Neuronal stem cell (in vitro differentiated cells): ENCODE measurements around the gene KCNS1.

Experiments
- DNase-seq: peaks from one replicate; pipeline ENCODE4 v3.0.0-alpha.2; 2013; ENCODE audit warnings: low spot score
- H2AFZ ChIP-seq: one replicate; pipeline ENCODE4 v1.6.1; 2013; ENCODE audit warnings: mild to moderate bottlenecking, low read length, inconsistent platforms
- H2AK5ac ChIP-seq: 2 replicates; pipeline ENCODE4 v1.6.1; 2013; ENCODE audit warnings: low read depth, mild to moderate bottlenecking, inconsistent platforms, low read length, moderate library complexity, mixed read lengths
- H2BK120ac ChIP-seq: 2 replicates; pipeline ENCODE4 v1.6.1; 2013; ENCODE audit warnings: low read depth, mild to moderate bottlenecking, inconsistent platforms, low read length, moderate library complexity, mixed read lengths
- H2BK12ac ChIP-seq: one replicate; pipeline ENCODE4 v1.6.1; 2013; ENCODE audit warnings: low read length, inconsistent platforms
- H2BK15ac ChIP-seq: 2 replicates; pipeline ENCODE4 v1.6.1; 2013; ENCODE audit warnings: mild to moderate bottlenecking, low read length, inconsistent platforms, mixed read lengths
- H2BK5ac ChIP-seq: one replicate; pipeline ENCODE4 v1.6.1; 2013; ENCODE audit warnings: inconsistent platforms, mild to moderate bottlenecking, low read length, moderate library complexity
- H3K14ac ChIP-seq: one replicate; pipeline ENCODE4 v1.6.1; 2013; ENCODE audit warnings: low read length, inconsistent platforms
- H3K18ac ChIP-seq: 2 replicates; pipeline ENCODE4 v1.6.1; 2013; ENCODE audit warnings: low read length, inconsistent platforms
- H3K23ac ChIP-seq: 2 replicates; pipeline ENCODE4 v1.6.1; 2013; ENCODE audit warnings: low read depth, mild to moderate bottlenecking, mixed read lengths, low read length, inconsistent platforms; ENCODE audit not compliant: poor library complexity
- H3K27ac ChIP-seq: replicated peaks from 3 replicates; pipeline ENCODE4 v1.5.1; 2013; ENCODE audit warnings: low read length, inconsistent platforms
- H3K27me3 ChIP-seq, 3 experiments: 2 replicates each; pipeline ENCODE4 v1.6.1; 2013; ENCODE audit warnings: low read length in 3 of 3, mild to moderate bottlenecking in 2 of 3, inconsistent platforms in 1 of 3, low read depth in 1 of 3, mixed read lengths in 1 of 3, moderate library complexity in 1 of 3; ENCODE audit not compliant: control insufficient read depth in 3 of 3, insufficient read depth in 3 of 3
- H3K36me3 ChIP-seq, 2 donors: replicated peaks in 1 of 2; 2 replicates each; pipeline ENCODE4 v1.6.1; 2013; ENCODE audit warnings: low read length in 2 of 2; ENCODE audit not compliant: control insufficient read depth in 2 of 2, insufficient read depth in 2 of 2
- H3K4ac ChIP-seq: 2 replicates; pipeline ENCODE4 v1.6.1; 2013; ENCODE audit warnings: inconsistent platforms, mild to moderate bottlenecking, low read length, moderate library complexity
- H3K4me1 ChIP-seq, 2 donors: 1 replicate in 1 of 2; 2 replicates in 1 of 2; pipeline ENCODE4 v1.6.1; 2013; ENCODE audit warnings: low read length in 2 of 2, low read depth in 1 of 2; ENCODE audit not compliant: control insufficient read depth in 2 of 2, insufficient read depth in 1 of 2
- H3K4me2 ChIP-seq: one replicate; pipeline ENCODE4 v1.6.1; 2013; ENCODE audit warnings: mild to moderate bottlenecking, low read length, inconsistent platforms; ENCODE audit not compliant: insufficient read depth, poor library complexity, severe bottlenecking
- H3K4me3 ChIP-seq, 2 donors: 2 replicates each; pipeline ENCODE4 v1.5.1; 2013; ENCODE audit warnings: low read length in 2 of 2, mild to moderate bottlenecking in 2 of 2, inconsistent platforms in 1 of 2, moderate library complexity in 1 of 2
- H3K79me1 ChIP-seq: one replicate; pipeline ENCODE4 v1.6.1; 2013; ENCODE audit warnings: low read depth, mild to moderate bottlenecking, inconsistent platforms, low read length, moderate library complexity
- H3K9ac ChIP-seq: one replicate; pipeline ENCODE4 v1.6.1; 2013; ENCODE audit warnings: mild to moderate bottlenecking, low read depth, low read length, inconsistent platforms; ENCODE audit not compliant: poor library complexity
- H3K9me3 ChIP-seq, 2 donors: replicated peaks in 1 of 2; 2 replicates each; pipeline versions ENCODE3 to v1.6.1; 2013; ENCODE audit warnings: low read length in 2 of 2, mild to moderate bottlenecking in 2 of 2, inconsistent platforms in 1 of 2, low read depth in 1 of 2, mixed read lengths in 1 of 2, moderate library complexity in 1 of 2; ENCODE audit not compliant: control insufficient read depth in 2 of 2, insufficient read depth in 1 of 2
- H4K8ac ChIP-seq: one replicate; pipeline ENCODE4 v1.6.1; 2013; ENCODE audit warnings: low read depth, mild to moderate bottlenecking, inconsistent platforms, low read length, moderate library complexity
- H4K91ac ChIP-seq: one replicate; pipeline ENCODE4 v1.6.1; 2013; ENCODE audit warnings: low read length, low read depth, mild to moderate bottlenecking, inconsistent platforms; ENCODE audit not compliant: poor library complexity
- WGBS, 2 donors: extraction: QIAGEN DNeasy Blood & Tissue Kit; methylation state at CpG; one replicate each; pipeline ENCODE4 v1.1.7; 2013; ENCODE audit warnings: missing lambda C conversion rate in 2 of 2, mixed read lengths in 1 of 2; ENCODE audit not compliant: insufficient read length in 2 of 2, insufficient replicate concordance in 1 of 2; ENCODE audit errors: extremely low coverage in 2 of 2; 5-methylcytosine and 5-hydroxymethylcytosine counted together

Gene KCNS1

DNA sequence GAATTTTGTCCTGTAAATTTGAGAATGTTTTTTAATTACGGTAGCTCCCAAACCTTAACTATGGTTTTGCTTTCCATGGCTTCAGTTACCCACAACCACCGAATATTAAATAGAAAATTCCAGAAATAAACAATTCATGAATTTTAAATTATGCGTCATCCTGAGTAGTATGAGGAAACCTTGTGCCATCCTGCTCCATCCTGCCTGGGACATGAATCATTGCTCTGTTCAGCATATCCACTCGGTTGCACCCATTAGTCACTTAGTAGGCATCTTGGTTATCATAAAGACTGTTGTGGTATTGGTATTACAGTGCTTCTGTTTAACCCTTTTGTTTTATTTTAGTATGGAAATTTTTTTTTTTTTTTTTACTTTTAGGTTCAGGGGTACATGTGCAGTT is 39.7 kb downstream of the KCNS1 start:
- Histone ChIP-seq H3K27me3 (no peaks in the 10 kb centered on the region), H3K23ac (no peak overlapping the region), H3K18ac (no peak overlapping the region), H2AK5ac (no peak overlapping the region), H4K91ac (no peak overlapping the region), H4K8ac (no peak overlapping the region), H2BK15ac (no peak overlapping the region), H3K14ac (no peak overlapping the region), H2BK120ac (no peak overlapping the region), H3K4me1 (no peaks in the 10 kb centered on the region), H3K36me3 (peaks cover 3 to 17% of the 10 kb centered on the region in 2 donors), H3K9me3 (no peaks in the 10 kb centered on the region), H3K4me2 (no peak overlapping the region), H3K79me1 (no peaks in the 10 kb centered on the region), H3K4ac (no peak overlapping the region), H2BK12ac (no peak overlapping the region), H3K9ac (no peak overlapping the region), H2AFZ (no peak overlapping the region), H2BK5ac (no peak overlapping the region), H3K27ac (no peak overlapping the region), H3K4me3 (no peak overlapping the region)
- DNase-seq = no peak
- WGBS, 2 donors = no CpG with 5 or more reads among the region's 4 CpGs

DNA sequence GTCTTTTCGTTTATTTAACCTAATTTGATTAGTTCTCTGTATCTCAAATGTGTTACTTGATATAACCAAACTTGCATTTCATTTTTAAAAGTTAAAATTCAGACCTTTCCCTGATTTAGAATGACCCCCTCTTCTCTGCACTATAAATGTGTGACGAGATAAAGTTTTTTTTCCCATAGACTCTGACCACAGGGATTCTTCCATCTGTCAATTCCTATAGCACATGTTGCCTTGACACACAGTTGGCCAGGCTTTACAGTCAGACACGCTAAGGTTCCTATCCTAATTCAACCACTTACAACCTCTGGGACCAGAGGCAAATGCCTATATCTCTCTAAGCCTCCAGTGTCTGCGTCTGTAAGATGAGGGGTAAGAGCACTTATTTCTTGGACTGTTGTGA is 40.6 kb downstream of the KCNS1 start:
- no peak for DNase-seq
- H3K4me2 ChIP-seq = no peak overlapping the region
- no peak overlapping the region for H3K4me3 ChIP-seq
- H2BK120ac ChIP-seq = no peak overlapping the region
- peaks cover 3 to 20% of the 10 kb centered on the region in 2 donors for H3K36me3 ChIP-seq
- no peaks in the 10 kb centered on the region for H3K79me1 ChIP-seq
- no peak overlapping the region for H3K14ac ChIP-seq
- H2AK5ac ChIP-seq = no peak overlapping the region
- H2BK15ac ChIP-seq = no peak overlapping the region
- no peaks in the 10 kb centered on the region for H3K27me3 ChIP-seq
- no peak overlapping the region for H4K8ac ChIP-seq
- H2AFZ ChIP-seq = no peak overlapping the region
- H4K91ac ChIP-seq = no peak overlapping the region
- no peak overlapping the region for H3K27ac ChIP-seq
- no peak overlapping the region for H3K18ac ChIP-seq
- no peaks in the 10 kb centered on the region for H3K4me1 ChIP-seq
- no peak overlapping the region for H3K23ac ChIP-seq
- no peak overlapping the region for H2BK5ac ChIP-seq
- no peaks in the 10 kb centered on the region for H3K9me3 ChIP-seq
- no peak overlapping the region for H3K9ac ChIP-seq
- WGBS, 2 donors = no CpG with 5 or more reads among the region's 4 CpGs
- no peak overlapping the region for H3K4ac ChIP-seq
- H2BK12ac ChIP-seq = no peak overlapping the region

DNA sequence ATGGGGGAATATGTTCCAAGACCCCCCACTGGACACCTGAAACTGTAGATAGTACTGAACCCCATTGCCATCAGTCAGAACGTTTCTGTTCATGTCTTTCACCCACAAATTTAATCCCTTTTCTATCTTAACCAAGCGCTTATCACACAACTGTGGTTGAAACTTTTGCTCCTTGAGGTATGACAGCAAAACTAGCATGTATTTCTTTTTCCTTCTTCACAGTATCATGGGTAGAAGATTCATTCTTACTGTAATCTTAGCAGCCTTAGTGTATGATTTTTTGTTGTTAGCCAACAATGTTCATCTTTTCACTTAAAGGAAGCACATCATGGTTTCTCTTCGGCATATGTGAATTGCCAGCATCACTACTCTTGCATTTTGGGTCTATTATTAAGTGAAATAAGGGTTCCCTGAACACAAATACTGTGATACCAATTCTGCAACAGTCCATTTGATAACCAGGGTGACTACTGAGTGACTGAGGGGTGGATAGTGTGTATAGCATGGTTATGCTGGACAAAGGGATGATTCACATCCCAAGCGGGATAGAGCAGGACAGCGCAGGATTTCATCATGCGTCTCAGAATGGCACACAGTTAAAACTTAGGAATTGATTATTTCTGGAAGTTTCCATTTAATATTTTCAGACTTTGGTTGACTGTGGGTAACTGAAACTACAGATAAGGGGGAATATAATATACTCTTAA is 41.8 kb downstream of the KCNS1 start:
- Histone ChIP-seq H3K79me1 (no peaks in the 10 kb centered on the region), H4K8ac (no peak overlapping the region), H2BK12ac (no peak overlapping the region), H3K9me3 (no peaks in the 10 kb centered on the region), H3K18ac (no peak overlapping the region), H3K36me3 (peaks cover 3 to 26% of the 10 kb centered on the region in 2 donors), H3K23ac (no peak overlapping the region), H3K9ac (no peak overlapping the region), H4K91ac (no peak overlapping the region), H3K4me1 (no peaks in the 10 kb centered on the region), H3K14ac (no peak overlapping the region), H2BK5ac (no peak overlapping the region), H2AK5ac (no peak overlapping the region), H2BK120ac (no peak overlapping the region), H3K4ac (no peak overlapping the region), H2AFZ (no peak overlapping the region), H3K4me2 (no peak overlapping the region), H2BK15ac (no peak overlapping the region), H3K27me3 (no peaks in the 10 kb centered on the region), H3K4me3 (no peak overlapping the region), H3K27ac (no peak overlapping the region)
- no CpG with 5 or more reads among the region's 6 CpGs for WGBS, 2 donors
- DNase-seq = no peak

DNA sequence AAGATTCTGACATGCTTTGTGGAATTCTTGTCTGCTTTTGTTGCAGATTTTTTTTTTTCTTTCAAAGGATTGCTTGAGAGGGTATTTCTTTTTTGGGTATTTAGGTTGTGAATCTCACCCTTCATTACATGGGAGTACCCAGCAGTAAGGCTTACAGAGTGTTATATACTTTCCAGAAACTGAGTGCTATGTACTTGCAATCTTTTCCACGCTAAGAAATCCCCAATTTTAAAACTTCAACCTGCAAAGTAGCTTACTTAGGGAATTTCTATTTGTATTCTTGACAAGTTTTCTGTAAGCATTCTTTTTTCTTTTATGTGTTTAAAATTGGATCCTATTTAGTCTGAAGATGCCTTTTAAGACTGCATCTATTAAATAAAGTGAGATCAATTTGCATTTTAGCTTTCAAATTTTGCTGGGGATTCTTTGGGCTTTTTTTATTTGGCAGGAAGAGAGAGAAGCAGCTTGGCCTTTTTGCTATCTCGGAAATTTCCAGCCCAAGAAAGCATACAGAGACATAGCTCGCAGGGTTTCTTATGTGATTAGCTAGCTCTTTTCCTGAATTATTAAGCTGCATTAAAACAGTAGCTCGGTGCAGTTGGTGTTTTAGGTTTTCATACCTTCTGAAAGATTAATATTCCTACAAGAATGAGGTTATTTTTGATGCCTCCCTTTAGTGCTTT is 42.6 kb downstream of the KCNS1 start:
- H3K79me1 ChIP-seq = no peaks in the 10 kb centered on the region

More for the DNA sequence above, 42.6 kb downstream of the KCNS1 start:
- no peak overlapping the region for H3K23ac ChIP-seq
- no peak overlapping the region for H2BK15ac ChIP-seq
- peaks cover 0 to 4% of the 10 kb centered on the region in 2 donors for H3K4me1 ChIP-seq
- peaks cover 3 to 26% of the 10 kb centered on the region in 2 donors for H3K36me3 ChIP-seq
- H3K4me2 ChIP-seq = no peak overlapping the region
- no peak overlapping the region for H4K91ac ChIP-seq
- H2BK12ac ChIP-seq = no peak overlapping the region
- H3K9ac ChIP-seq = no peak overlapping the region
- no peak overlapping the region for H3K14ac ChIP-seq
- no peak overlapping the region for H3K18ac ChIP-seq
- WGBS, 2 donors = no CpG with 5 or more reads among the region's 4 CpGs
- no peak overlapping the region for H2BK5ac ChIP-seq
- no peak overlapping the region for H4K8ac ChIP-seq
- H2AFZ ChIP-seq = no peak overlapping the region
- H3K27me3 ChIP-seq = no peaks in the 10 kb centered on the region
- no peak overlapping the region for H3K4ac ChIP-seq
- H3K9me3 ChIP-seq = no peaks in the 10 kb centered on the region
- no peak overlapping the region for H2AK5ac ChIP-seq
- no peak overlapping the region for H3K4me3 ChIP-seq
- DNase-seq = no peak
- H2BK120ac ChIP-seq = no peak overlapping the region
- no peak overlapping the region for H3K27ac ChIP-seq
